Thyroid gland (tissue), 4 donors: ENCODE results near the gene MALAT1. TPM values are rescaled to one million over a fixed set of nuclear protein-coding genes. Genes with fewer than 3 reads are reported as not detected.
"Not testable (repeated sequence)": the region's sequence is repeated elsewhere in the genome, so short reads cannot be mapped to it uniquely, and the experiment has no call there.

Source experiments
- DNase-seq, 2 donors: peaks; one replicate each; pipeline ENCODE4 v3.0.0-alpha.2; 2019
- H3K27ac ChIP-seq, 3 donors: fragments of 200-600 bp; sonication (generic); 1 replicate in 2 of 3; 2 replicates in 1 of 3; pipeline ENCODE4 v1.5.1; 2016 to 2019; ENCODE audit warnings: mild to moderate bottlenecking in 1 of 3, moderate library complexity in 1 of 3
- H3K27me3 ChIP-seq: fragments of 200-600 bp; sonication (generic); one replicate; pipeline ENCODE4 v1.5.1; 2019
- H3K36me3 ChIP-seq, 2 donors: fragments of 200-600 bp; sonication (generic); one replicate each; pipeline ENCODE4 v1.5.1; 2016 to 2019
- H3K4me1 ChIP-seq, 2 donors: fragments of 200-600 bp; sonication (generic); one replicate each; pipeline ENCODE4 v1.5.1; 2017 to 2019
- H3K4me3 ChIP-seq, 3 donors: fragments of 200-600 bp; sonication (generic); replicated peaks in 1 of 3; 1 replicate in 2 of 3; 2 replicates in 1 of 3; pipeline ENCODE4 v1.5.1; 2016; ENCODE audit warnings: mild to moderate bottlenecking in 1 of 3
- H3K9me3 ChIP-seq: fragments of 200-600 bp; sonication (generic); one replicate; pipeline ENCODE4 v1.5.1; 2017
- POLR2A ChIP-seq, 2 donors: fragments of 450-650 bp; IDR thresholded peaks; one replicate each; pipeline ENCODE4 v1.6.1; 2017; ENCODE audit warnings: antibody characterized with exemption in 2 of 2, mild to moderate bottlenecking in 2 of 2, moderate library complexity in 1 of 2
- WGBS, 2 donors: methylation state at CpG; one replicate each; pipeline ENCODE4 v1.1.5; 2017; 5-methylcytosine and 5-hydroxymethylcytosine counted together
- intact Hi-C: fragments of 100-400 bp; cut with DNase I; formaldehyde crosslinking; loops from one replicate; pipeline ENCODE4 v1.15.1; 2023
- total RNA-seq, 4 donors: library from RNA; depleted of rRNA; stranded (reverse); fragments of >200 nt; gene quantifications; one replicate each; pipeline ENCODE4 v1.2.3, GENCODE V29; 2016
- TF ChIP-seq, protein P1 (sequence below), 6 experiments: fragments of 200-600 bp in 3 of 6; fragments of 450-650 bp in 3 of 6; sonication (generic) in 3 of 6; IDR thresholded peaks; one replicate each; pipeline ENCODE4 v1.5.1; 2016 to 2019; ENCODE audit warnings: antibody characterized with exemption in 6 of 6, mild to moderate bottlenecking in 2 of 6, inconsistent platforms in 1 of 6, moderate library complexity in 1 of 6

Gene MALAT1
- total RNA-seq, 4 donors from 2014 or later, result 20,994 to 36,233 (median 26,043) TPM

- intact Hi-C loops, result no loop called here
- Histone ChIP-seq H3K4me3 (peak overlapping the region in 2 of 3 donors; percentile 76 to 82), H3K4me1 (peaks cover 19 to 27% of the 10 kb centered on the region in 2 donors), H3K27ac (peak overlapping the region; percentile 99 to 100 (median 100)), H3K9me3 (no peaks in the 10 kb centered on the region), H3K27me3 (no peaks in the 10 kb centered on the region), H3K36me3 (peaks cover 52 to 53% of the 10 kb centered on the region in 2 donors)
- peak in 1 of 2 donors; percentile 26 for TF ChIP-seq POLR2A (IDR thresholded peaks at IDR 0.05)
- TF ChIP-seq, protein P1, sequence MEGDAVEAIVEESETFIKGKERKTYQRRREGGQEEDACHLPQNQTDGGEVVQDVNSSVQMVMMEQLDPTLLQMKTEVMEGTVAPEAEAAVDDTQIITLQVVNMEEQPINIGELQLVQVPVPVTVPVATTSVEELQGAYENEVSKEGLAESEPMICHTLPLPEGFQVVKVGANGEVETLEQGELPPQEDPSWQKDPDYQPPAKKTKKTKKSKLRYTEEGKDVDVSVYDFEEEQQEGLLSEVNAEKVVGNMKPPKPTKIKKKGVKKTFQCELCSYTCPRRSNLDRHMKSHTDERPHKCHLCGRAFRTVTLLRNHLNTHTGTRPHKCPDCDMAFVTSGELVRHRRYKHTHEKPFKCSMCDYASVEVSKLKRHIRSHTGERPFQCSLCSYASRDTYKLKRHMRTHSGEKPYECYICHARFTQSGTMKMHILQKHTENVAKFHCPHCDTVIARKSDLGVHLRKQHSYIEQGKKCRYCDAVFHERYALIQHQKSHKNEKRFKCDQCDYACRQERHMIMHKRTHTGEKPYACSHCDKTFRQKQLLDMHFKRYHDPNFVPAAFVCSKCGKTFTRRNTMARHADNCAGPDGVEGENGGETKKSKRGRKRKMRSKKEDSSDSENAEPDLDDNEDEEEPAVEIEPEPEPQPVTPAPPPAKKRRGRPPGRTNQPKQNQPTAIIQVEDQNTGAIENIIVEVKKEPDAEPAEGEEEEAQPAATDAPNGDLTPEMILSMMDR (IDR thresholded peaks at IDR 0.05), result no peak
- 19 to 25% methylated on average over 4 of the region's 4 CpGs for WGBS, 2 donors
- DNase-seq, result no peak
These were observed 7.5 kb downstream of the MALAT1 start for GRCh38 chr11:65506290-65506771.

DNA sequence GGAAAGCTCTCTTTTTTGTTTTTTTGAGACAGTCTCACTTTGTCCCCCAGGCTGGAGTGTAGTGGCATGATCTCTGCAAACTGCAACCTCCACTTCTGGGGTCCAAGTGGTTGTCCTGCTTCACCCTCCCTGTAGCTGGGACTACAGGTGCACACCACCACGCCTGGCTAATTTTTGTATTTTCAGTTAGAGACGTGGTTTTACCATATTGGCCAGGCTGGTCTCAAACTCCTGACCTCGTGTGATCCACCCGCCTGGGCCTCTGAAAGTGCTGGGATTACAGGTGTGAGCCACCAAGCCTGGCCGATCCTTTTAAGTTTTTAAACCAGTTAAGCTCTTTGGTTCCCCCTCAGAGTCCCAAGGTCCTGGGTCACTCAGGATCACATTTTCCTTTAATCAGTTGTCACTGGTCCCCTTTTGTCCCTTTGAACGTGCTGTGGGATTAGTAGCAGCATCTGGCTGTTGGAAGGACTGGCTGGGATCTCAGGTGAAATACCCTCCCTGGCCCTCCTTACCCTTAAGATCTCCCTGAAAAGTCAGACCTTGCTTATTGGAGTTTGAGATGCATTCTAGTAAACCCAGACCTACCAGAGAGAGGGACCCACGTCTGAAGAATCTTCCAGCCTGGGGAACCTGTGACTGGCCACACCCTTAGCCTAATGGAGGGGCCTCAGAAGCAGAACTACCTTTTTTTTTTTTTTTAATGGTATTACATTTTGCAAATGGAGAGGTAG lies 8.1 kb downstream of the MALAT1 start:
- peaks cover 19 to 27% of the 10 kb centered on the region in 2 donors for H3K4me1 ChIP-seq
- peaks cover 46% of the 10 kb centered on the region in 2 donors for H3K36me3 ChIP-seq
- peak overlapping the region; percentile 99 to 100 (median 100) for H3K27ac ChIP-seq
- no peaks in the 10 kb centered on the region for H3K27me3 ChIP-seq
- DNase-seq, result peak; percentile 75 to 81
- intact Hi-C loops, result no loop called here
- 11 to 12% methylated on average over 7 of the region's 7 CpGs for whole genome bisulfite sequencing, 2 donors
- TF ChIP-seq, protein P1 (IDR thresholded peaks at IDR 0.05), result no peak
- peak in 1 of 2 donors; percentile 73 for TF ChIP-seq POLR2A (IDR thresholded peaks at IDR 0.05)
- H3K9me3 ChIP-seq, result no peaks in the 10 kb centered on the region
- H3K4me3 ChIP-seq, result peak overlapping the region in 1 of 3 donors; percentile 82

- peaks cover 5 to 11% of the 10 kb centered on the region in 2 donors for H3K4me1 ChIP-seq
- 96 to 100% methylated on average over 1 to 3 of the region's 3 CpGs for WGBS, 2 donors
- H3K9me3 ChIP-seq, H3K27me3 ChIP-seq, H3K36me3 ChIP-seq, H3K27ac ChIP-seq, DNase-seq, H3K4me3 ChIP-seq: not testable (repeated sequence)
- intact Hi-C loops, result loop anchor here (5.0 kb wide), 2 partner anchors 45 to 95 kb away; no protein-coding TSS in a partner anchor
These were observed 13.5 kb downstream of the MALAT1 start for GRCh38 chr11:65512311-65512710.

DNA sequence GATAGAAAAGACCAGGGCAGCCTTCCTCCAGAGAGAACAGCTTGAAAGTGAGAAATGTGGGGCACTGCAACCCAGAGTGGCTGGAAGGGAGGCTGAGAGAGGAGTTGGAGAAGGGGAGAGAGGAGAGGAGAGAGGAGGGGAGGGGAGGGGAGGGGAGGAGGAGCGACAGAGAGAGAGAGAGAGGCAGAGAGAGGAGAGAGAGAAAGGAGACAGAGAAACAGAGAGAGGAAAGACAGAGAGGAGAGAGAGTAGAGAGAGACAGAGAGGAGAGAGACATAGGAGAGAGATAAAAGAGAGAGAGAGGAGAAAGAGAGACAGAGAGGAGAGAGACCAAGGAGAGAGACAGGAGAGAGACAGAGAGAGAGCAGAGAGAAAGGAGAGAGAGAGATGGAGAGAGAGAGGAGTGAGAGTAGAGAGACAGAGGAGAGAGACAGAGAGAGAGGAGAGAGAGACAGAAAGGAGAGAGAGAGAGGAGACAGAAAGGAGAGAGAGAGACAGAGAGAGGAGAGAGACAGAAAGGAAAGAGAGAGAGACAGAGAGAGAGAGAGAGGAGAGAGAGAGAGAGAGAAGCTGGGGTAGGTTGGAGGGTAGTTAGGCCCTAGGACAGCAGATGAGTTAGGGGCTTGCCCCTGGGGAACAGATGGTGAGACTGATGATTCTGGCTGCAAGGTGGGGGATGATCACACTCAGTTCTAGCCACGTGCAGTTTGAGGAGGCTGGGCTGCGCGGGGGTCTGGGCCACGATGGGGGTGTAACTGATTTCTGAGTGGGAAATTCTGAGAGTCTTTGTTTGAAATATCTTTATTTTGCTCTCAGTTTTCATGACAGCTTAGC lies 17.5 kb downstream of the MALAT1 start:
- WGBS, 2 donors, result 67 to 70% methylated on average over 5 of the region's 5 CpGs
- no peak overlapping the region for H3K27ac ChIP-seq
- no peaks in the 10 kb centered on the region for H3K9me3 ChIP-seq
- H3K27me3 ChIP-seq, result no peaks in the 10 kb centered on the region
- TF ChIP-seq, protein P1 (IDR thresholded peaks at IDR 0.05), result peak in 1 of 6 experiments; percentile 18
- TF ChIP-seq POLR2A (IDR thresholded peaks at IDR 0.05), result no peak
- DNase-seq, result no peak
- H3K4me1 ChIP-seq, result peaks cover 1% of the 10 kb centered on the region in 2 donors
- H3K4me3 ChIP-seq, result no peak overlapping the region
- no peaks in the 10 kb centered on the region for H3K36me3 ChIP-seq
- intact Hi-C loops, result loop anchor here (5.0 kb wide), 1 partner anchor 144 kb away; no protein-coding TSS in a partner anchor

GRCh38 chr11:65518941-65519549 lies 20.2 kb downstream of the MALAT1 start:
- not testable (repeated sequence) for H3K9me3 ChIP-seq, H3K27ac ChIP-seq, H3K27me3 ChIP-seq, H3K36me3 ChIP-seq, H3K4me3 ChIP-seq, DNase-seq
- intact Hi-C loops, result loop anchor here (5.0 kb wide), 1 partner anchor 147 kb away; no protein-coding TSS in a partner anchor
- 96 to 97% methylated on average over 8 of the region's 8 CpGs for WGBS, 2 donors
- H3K4me1 ChIP-seq, result peaks cover 14 to 23% of the 10 kb centered on the region in 2 donors
